ENCODE measurements around the gene PGAP1. TPM values are rescaled to one million over a fixed set of nuclear protein-coding genes. Genes with fewer than 3 reads are reported as not detected.

The PGAP1 gene
- total RNA-seq, 6 donors from 2014 or later = 4.2 to 15.5 (median 10.5) TPM

DNA sequence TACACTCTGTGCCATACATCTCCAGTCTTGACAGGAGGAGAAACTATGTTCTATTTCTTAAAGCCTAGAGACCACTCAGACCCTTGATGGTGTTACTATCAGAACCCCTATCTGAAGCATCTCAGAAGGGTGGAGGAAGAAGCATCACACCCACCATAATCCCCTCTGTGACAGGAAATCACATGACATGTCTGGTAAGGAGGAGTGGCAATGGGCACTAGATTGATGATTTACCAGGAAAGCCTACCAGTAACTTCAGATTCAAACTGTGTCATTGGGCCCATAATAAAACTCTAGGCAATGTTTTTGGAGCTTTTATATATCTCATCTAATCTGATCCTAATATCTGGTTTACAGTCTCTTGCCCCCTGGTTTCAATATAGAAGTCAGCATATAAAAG lies 80.2 kb downstream of the PGAP1 start:
- ATAC-seq (ENCODE audit: low FRiP score in 2 of 2) (no peak), DNase-seq (no peak)
- Histone ChIP-seq H3K9me3 (no peaks in the 10 kb centered on the region), H3K27ac (no peak overlapping the region), H3K4me1 (no peaks in the 10 kb centered on the region), H3K4me3 (no peak overlapping the region), H3K27me3 (no peaks in the 10 kb centered on the region), H3K36me3 (peaks cover 0 to 22% (median 0%) of the 10 kb centered on the region in 4 donors)
- TF ChIP-seq POLR2AphosphoS5 (IDR thresholded peaks at IDR 0.05) (no peak), POLR2A (IDR thresholded peaks at IDR 0.05) (no peak), EP300 (IDR thresholded peaks at IDR 0.05) (no peak)
- TF ChIP-seq, protein P1, sequence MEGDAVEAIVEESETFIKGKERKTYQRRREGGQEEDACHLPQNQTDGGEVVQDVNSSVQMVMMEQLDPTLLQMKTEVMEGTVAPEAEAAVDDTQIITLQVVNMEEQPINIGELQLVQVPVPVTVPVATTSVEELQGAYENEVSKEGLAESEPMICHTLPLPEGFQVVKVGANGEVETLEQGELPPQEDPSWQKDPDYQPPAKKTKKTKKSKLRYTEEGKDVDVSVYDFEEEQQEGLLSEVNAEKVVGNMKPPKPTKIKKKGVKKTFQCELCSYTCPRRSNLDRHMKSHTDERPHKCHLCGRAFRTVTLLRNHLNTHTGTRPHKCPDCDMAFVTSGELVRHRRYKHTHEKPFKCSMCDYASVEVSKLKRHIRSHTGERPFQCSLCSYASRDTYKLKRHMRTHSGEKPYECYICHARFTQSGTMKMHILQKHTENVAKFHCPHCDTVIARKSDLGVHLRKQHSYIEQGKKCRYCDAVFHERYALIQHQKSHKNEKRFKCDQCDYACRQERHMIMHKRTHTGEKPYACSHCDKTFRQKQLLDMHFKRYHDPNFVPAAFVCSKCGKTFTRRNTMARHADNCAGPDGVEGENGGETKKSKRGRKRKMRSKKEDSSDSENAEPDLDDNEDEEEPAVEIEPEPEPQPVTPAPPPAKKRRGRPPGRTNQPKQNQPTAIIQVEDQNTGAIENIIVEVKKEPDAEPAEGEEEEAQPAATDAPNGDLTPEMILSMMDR (IDR thresholded peaks at IDR 0.05) = no peak

DNA sequence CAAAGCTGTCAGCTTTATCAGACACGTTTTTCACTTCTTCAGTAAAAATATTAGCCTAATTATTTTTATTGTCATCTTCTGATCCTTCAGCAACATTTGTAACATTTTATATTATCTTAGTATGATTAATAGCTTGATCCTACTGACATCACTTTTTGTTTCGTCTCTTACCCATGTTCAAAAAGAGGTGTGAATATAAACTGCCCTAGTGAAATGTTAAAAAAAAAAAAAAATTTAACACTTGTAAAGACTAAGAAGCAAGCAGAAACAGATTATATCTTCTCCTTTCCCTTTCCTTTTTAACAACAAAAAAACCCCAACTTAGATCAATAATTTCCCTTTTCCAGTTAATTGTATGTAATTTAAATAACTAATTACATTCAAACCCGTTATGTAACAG lies 81.1 kb downstream of the PGAP1 start:
- Histone ChIP-seq H3K4me3 (no peak overlapping the region), H3K4me1 (no peaks in the 10 kb centered on the region), H3K9me3 (no peaks in the 10 kb centered on the region), H3K27me3 (no peaks in the 10 kb centered on the region), H3K36me3 (peaks cover 0 to 30% (median 0%) of the 10 kb centered on the region in 4 donors), H3K27ac (no peak overlapping the region)
- TF ChIP-seq POLR2A (IDR thresholded peaks at IDR 0.05) (no peak), EP300 (IDR thresholded peaks at IDR 0.05) (no peak), POLR2AphosphoS5 (IDR thresholded peaks at IDR 0.05) (no peak)
- TF ChIP-seq, protein P1 (IDR thresholded peaks at IDR 0.05) = no peak
- no peak for DNase-seq
- WGBS, 2 donors = 89 to 91% methylated on average over 3 of the region's 3 CpGs
- no peak for ATAC-seq (ENCODE audit: low FRiP score in 2 of 2)

DNA sequence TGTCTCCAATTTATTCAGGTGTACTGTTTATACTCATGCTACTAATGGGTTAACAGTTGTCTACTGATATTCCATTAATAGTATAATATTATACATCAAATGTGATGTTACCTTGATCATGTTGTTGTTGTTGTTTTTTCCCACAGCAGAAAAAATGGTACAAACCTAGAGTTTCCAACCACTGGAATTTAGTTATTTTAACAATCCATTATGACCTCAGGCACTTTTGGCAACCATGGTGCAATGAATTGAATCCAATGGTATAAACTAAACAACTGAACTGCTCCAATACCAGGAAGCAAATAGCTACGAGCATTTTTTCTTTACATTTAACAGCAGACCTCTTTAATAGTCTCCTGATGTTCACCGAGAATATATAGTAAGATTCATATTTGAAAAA lies 86.3 kb downstream of the PGAP1 start:
- Histone ChIP-seq H3K27ac (no peak overlapping the region), H3K4me1 (no peaks in the 10 kb centered on the region), H3K36me3 (peaks cover 0 to 48% (median 6%) of the 10 kb centered on the region in 4 donors), H3K9me3 (no peaks in the 10 kb centered on the region), H3K27me3 (no peaks in the 10 kb centered on the region), H3K4me3 (no peak overlapping the region)
- ATAC-seq (ENCODE audit: low FRiP score in 2 of 2) (no peak), DNase-seq (no peak)
- TF ChIP-seq, protein P1 (IDR thresholded peaks at IDR 0.05) = no peak
- TF ChIP-seq POLR2AphosphoS5 (IDR thresholded peaks at IDR 0.05) = no peak
- 92 to 96% methylated on average over 2 of the region's 2 CpGs for WGBS, 2 donors

DNA sequence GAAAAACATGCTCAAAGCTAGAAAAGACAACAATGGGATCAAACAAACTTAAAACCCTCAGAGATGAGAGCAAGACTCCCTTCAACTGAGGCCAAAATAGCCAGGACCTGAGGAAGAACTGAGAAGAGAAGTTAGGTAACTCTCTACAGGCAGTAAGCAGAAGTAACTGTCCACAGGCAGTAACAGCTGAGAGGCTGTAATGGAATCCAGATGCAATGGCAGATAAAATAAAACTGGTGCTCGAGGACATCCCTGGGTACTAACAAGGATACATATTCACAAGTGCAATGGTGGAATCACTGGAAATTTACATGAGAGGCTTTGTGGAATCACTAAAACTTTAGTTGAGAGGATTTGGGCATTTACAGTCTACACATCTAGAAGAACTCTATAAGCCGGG lies 86.9 kb downstream of the PGAP1 start:
- peaks cover 0 to 48% (median 6%) of the 10 kb centered on the region in 4 donors for H3K36me3 ChIP-seq
- no peaks in the 10 kb centered on the region for H3K4me1 ChIP-seq
- no peaks in the 10 kb centered on the region for H3K9me3 ChIP-seq
- ATAC-seq (ENCODE audit: low FRiP score in 2 of 2) = no peak
- TF ChIP-seq POLR2A (IDR thresholded peaks at IDR 0.05) = no peak
- no peak for TF ChIP-seq EP300 (IDR thresholded peaks at IDR 0.05)
- TF ChIP-seq, protein P1 (IDR thresholded peaks at IDR 0.05) = no peak
- TF ChIP-seq POLR2AphosphoS5 (IDR thresholded peaks at IDR 0.05) = no peak
- 87 to 91% methylated on average over 2 of the region's 2 CpGs for WGBS, 2 donors
- H3K27ac ChIP-seq = no peak overlapping the region
- H3K4me3 ChIP-seq = no peak overlapping the region
- no peak for DNase-seq
- H3K27me3 ChIP-seq = no peaks in the 10 kb centered on the region

DNA sequence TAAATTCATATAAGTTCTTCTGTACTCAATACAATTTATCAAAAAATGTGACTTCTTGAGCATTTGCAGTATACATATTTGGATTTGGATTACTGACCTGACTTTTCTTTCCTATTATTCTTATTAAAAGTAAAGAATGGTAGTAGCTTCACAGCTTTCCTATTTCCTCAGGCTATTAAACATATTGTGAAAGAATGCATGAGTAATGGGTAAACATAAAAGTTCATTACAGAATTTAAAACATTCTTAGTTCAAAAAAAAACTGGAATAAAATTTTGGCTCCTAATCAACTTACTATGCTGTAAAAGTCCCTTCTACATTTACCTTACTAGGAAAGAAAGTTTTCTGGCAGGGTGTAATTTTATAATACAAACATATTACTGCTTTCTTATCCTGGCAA lies 90.1 kb downstream of the PGAP1 start:
- DNase-seq (no peak), ATAC-seq (ENCODE audit: low FRiP score in 2 of 2) (no peak)
- Histone ChIP-seq H3K27me3 (no peaks in the 10 kb centered on the region), H3K9me3 (no peaks in the 10 kb centered on the region), H3K36me3 (peaks cover 0 to 31% (median 6%) of the 10 kb centered on the region in 4 donors), H3K27ac (no peak overlapping the region), H3K4me3 (no peak overlapping the region), H3K4me1 (no peaks in the 10 kb centered on the region)
- TF ChIP-seq EP300 (IDR thresholded peaks at IDR 0.05) (no peak), POLR2AphosphoS5 (IDR thresholded peaks at IDR 0.05) (no peak), POLR2A (IDR thresholded peaks at IDR 0.05) (no peak)
- TF ChIP-seq, protein P1 (IDR thresholded peaks at IDR 0.05) = no peak
